Subcutaneous abdominal adipose tissue (tissue), 5 donors: ENCODE data around the gene GAS5.

Experiments used
- H3K27ac ChIP-seq: one replicate; pipeline ENCODE4 v1.7.0; 2013; ENCODE audit warnings: low read depth, mild to moderate bottlenecking, inconsistent platforms, low read length, moderate library complexity
- H3K27me3 ChIP-seq, 5 donors: one replicate each; pipeline ENCODE4 v1.7.0; 2013; ENCODE audit warnings: low read length in 5 of 5, inconsistent platforms in 1 of 5; ENCODE audit not compliant: control insufficient read depth in 5 of 5, insufficient read depth in 4 of 5
- H3K36me3 ChIP-seq, 5 donors: one replicate each; pipeline ENCODE4 v1.7.0; 2013; ENCODE audit warnings: low read length in 5 of 5; ENCODE audit not compliant: control insufficient read depth in 5 of 5, insufficient read depth in 5 of 5
- H3K4me1 ChIP-seq, 5 donors: one replicate each; pipeline ENCODE4 v1.7.0; 2013; ENCODE audit warnings: low read length in 5 of 5, mild to moderate bottlenecking in 3 of 5, moderate library complexity in 1 of 5; ENCODE audit not compliant: control insufficient read depth in 5 of 5, insufficient read depth in 5 of 5
- H3K4me3 ChIP-seq, 5 donors: one replicate each; pipeline ENCODE4 v1.7.0; 2013; ENCODE audit warnings: low read length in 5 of 5, low read depth in 1 of 5
- H3K9ac ChIP-seq, 5 donors: one replicate each; pipeline ENCODE4 v1.7.0; 2013; ENCODE audit warnings: low read length in 5 of 5, mild to moderate bottlenecking in 4 of 5, moderate library complexity in 3 of 5
- H3K9me3 ChIP-seq, 5 donors: one replicate each; pipeline ENCODE4 v1.7.0; 2013; ENCODE audit warnings: low read length in 5 of 5; ENCODE audit not compliant: control insufficient read depth in 5 of 5
- donor health status: healthy.
- donor health status: healthy.
- donor health status: healthy.
- donor health status: healthy.
- donor health status: healthy.

Gene GAS5

GRCh38 chr1:173871091-173871490, 3.3 kb upstream of the GAS5 start:
- Histone ChIP-seq H3K9ac (no peak overlapping the region), H3K4me3 (peak overlapping the region in 2 of 5 donors; percentile 7 to 25), H3K4me1 (peaks cover 0 to 48% (median 40%) of the 10 kb centered on the region in 5 donors), H3K27me3 (no peaks in the 10 kb centered on the region), H3K27ac (peak overlapping the region; percentile 27), H3K36me3 (peaks cover 15 to 40% (median 26%) of the 10 kb centered on the region in 5 donors), H3K9me3 (no peaks in the 10 kb centered on the region)

GRCh38 chr1:173870252-173871075, 2.7 kb upstream of the GAS5 start:
- Histone ChIP-seq H3K27me3 (no peaks in the 10 kb centered on the region), H3K9ac (no peak overlapping the region), H3K4me1 (peaks cover 0 to 54% (median 47%) of the 10 kb centered on the region in 5 donors), H3K4me3 (peak overlapping the region in 1 of 5 donors; percentile 23), H3K27ac (peak overlapping the region; percentile 92), H3K36me3 (peaks cover 15 to 40% (median 28%) of the 10 kb centered on the region in 5 donors), H3K9me3 (no peaks in the 10 kb centered on the region)

GRCh38 chr1:173869021-173869359, 1.2 kb upstream of the GAS5 start:
- Histone ChIP-seq H3K4me1 (peaks cover 0 to 63% (median 55%) of the 10 kb centered on the region in 5 donors), H3K9me3 (no peaks in the 10 kb centered on the region), H3K27me3 (no peaks in the 10 kb centered on the region), H3K9ac (peak overlapping the region; percentile 22 to 80 (median 71)), H3K27ac (peak overlapping the region; percentile 92), H3K36me3 (peaks cover 30 to 45% (median 34%) of the 10 kb centered on the region in 5 donors), H3K4me3 (peak overlapping the region; percentile 80 to 95 (median 82))

- Histone ChIP-seq H3K9ac (peak within 1 kb of the TSS; percentile 71 to 80 (median 79)), H3K36me3 (peaks cover 35 to 48% (median 36%) of the 10 kb centered on the region in 5 donors), H3K4me3 (peak within 1 kb of the TSS; percentile 80 to 100 (median 94)), H3K4me1 (peaks cover 0 to 63% (median 59%) of the 10 kb centered on the region in 5 donors), H3K27me3 (no peaks in the 10 kb centered on the region), H3K9me3 (no peaks in the 10 kb centered on the region), H3K27ac (peak within 1 kb of the TSS; percentile 92)
Observed at GRCh38 chr1:173868266-173869020, 654 bp upstream of the GAS5 start, which contains the start of gene ZBTB37. Gene ZBTB37 (plus strand): TSS chr1:173868380. CDS start chr1:173870226, 1,846 bp downstream.

GRCh38 chr1:173867141-173867752, 542 bp downstream of the GAS5 start:
- Histone ChIP-seq H3K4me3 (peak overlapping the region; percentile 80 to 100 (median 94)), H3K27ac (peak overlapping the region; percentile 92), H3K27me3 (no peaks in the 10 kb centered on the region), H3K4me1 (peaks cover 0 to 67% (median 62%) of the 10 kb centered on the region in 5 donors), H3K36me3 (peaks cover 39 to 58% (median 47%) of the 10 kb centered on the region in 5 donors), H3K9me3 (no peaks in the 10 kb centered on the region), H3K9ac (peak overlapping the region; percentile 31 to 80 (median 79))

GRCh38 chr1:173866413-173867115, 1.2 kb downstream of the GAS5 start:
- Histone ChIP-seq H3K36me3 (peaks cover 39 to 65% (median 49%) of the 10 kb centered on the region in 5 donors), H3K27me3 (no peaks in the 10 kb centered on the region), H3K9me3 (no peaks in the 10 kb centered on the region), H3K4me1 (peaks cover 0 to 67% (median 55%) of the 10 kb centered on the region in 5 donors), H3K4me3 (peak overlapping the region; percentile 80 to 100 (median 94)), H3K9ac (peak overlapping the region in 4 of 5 donors; percentile 31 to 80 (median 60)), H3K27ac (peak overlapping the region; percentile 92)

- Histone ChIP-seq H3K27ac (peak overlapping the region; percentile 92), H3K27me3 (no peaks in the 10 kb centered on the region), H3K4me3 (peak overlapping the region in 3 of 5 donors; percentile 28 to 100 (median 94)), H3K36me3 (peaks cover 35 to 62% (median 43%) of the 10 kb centered on the region in 5 donors), H3K4me1 (peaks cover 0 to 59% (median 46%) of the 10 kb centered on the region in 5 donors), H3K9me3 (no peaks in the 10 kb centered on the region), H3K9ac (peak overlapping the region in 3 of 5 donors; percentile 17 to 79 (median 41))
Observed at GRCh38 chr1:173865468-173866164, 2.2 kb downstream of the GAS5 start.

GRCh38 chr1:173864179-173864867, 3.5 kb downstream of the GAS5 start:
- Histone ChIP-seq H3K27me3 (no peaks in the 10 kb centered on the region), H3K4me3 (no peak overlapping the region), H3K4me1 (peaks cover 0 to 47% (median 39%) of the 10 kb centered on the region in 5 donors), H3K9me3 (no peaks in the 10 kb centered on the region), H3K36me3 (peaks cover 38 to 59% (median 45%) of the 10 kb centered on the region in 5 donors), H3K9ac (no peak overlapping the region), H3K27ac (peak overlapping the region; percentile 18)
